ENCODE measurements around the gene PLPPR3. TPM values are rescaled to one million over a fixed set of nuclear protein-coding genes. Genes with fewer than 3 reads are reported as not detected.
"Not testable (repeated sequence)": the region's sequence is repeated elsewhere in the genome, so short reads cannot be mapped to it uniquely, and the experiment has no call there.

Gene PLPPR3
- total RNA-seq, 2 experiments from 2014 or later, result not detected

DNA sequence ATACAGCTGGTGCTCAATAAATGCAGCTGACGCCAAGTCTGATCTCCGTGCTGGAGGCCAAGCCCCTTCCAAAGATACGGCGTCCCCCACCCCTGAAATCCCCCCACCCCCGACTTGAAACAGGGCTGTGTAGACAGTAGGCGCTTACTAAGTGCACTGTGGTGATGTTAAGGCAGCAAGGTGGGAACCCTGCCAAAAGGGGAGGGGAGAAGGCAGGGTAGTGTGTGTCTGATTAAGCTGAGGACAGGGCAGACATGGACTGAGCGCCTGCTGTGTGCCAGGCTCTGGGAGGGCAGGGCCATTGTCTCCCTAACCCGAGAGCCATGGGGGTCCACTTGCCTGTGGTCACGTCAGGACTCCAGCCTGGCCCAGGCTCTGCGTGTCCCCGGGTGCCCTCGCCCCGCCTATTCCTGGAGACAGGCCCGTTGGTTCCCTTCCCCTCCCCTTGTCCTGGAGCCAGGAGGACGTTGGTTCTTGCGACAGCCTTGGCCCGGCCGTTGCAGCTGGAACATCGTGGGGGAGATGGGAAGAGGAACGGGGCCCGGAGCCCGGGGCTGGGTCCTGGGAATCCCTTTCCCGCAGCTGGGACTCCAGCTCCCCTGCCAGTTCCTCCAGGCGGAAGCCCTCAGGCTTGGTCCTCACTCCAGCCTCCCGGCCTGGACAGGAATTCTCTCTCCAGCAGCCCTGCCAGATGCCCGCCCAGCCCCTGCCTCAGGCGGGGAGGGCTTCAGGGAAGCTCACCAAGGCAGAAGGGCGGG is 28.6 kb upstream of the PLPPR3 start:
- no peak for DNase-seq
- Mint-ChIP-seq H3K27me3 (peaks cover 18% of the 10 kb centered on the region), H3K4me3 (no peak overlapping the region), H3K27ac (no peak overlapping the region), H3K36me3 (ENCODE audit: low read depth) (no peaks in the 10 kb centered on the region), H3K4me1 (no peaks in the 10 kb centered on the region), H3K9me3 (no peaks in the 10 kb centered on the region)
- CTCF ChIA-PET, result no interaction called here
- POLR2A ChIA-PET, result no interaction called here

DNA sequence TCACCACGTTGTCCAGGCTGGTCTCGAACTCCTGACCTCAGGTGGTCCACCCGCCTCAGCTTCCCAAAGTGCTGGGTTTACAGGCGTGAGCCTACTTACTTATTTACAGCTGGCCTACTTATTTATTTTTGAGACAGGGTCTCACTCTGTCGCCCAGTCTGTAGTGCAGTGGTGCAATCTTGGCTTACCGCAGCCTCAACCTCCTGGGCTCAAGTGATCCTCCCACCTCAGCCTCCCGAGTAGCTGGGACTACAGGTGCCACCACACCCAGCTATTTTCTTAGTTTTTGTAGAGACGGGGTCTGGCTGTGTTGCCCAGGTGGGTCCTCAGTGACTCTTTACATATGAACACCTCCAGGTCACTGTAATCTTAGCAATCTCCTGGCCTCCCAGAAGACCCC is 27.4 kb upstream of the PLPPR3 start:
- POLR2A ChIA-PET; H3K36me3 Mint-ChIP-seq (ENCODE audit: low read depth); H3K4me3 Mint-ChIP-seq; H3K27ac Mint-ChIP-seq; H3K9me3 Mint-ChIP-seq; DNase-seq; H3K4me1 Mint-ChIP-seq: not testable (repeated sequence)
- peaks cover 23% of the 10 kb centered on the region for H3K27me3 Mint-ChIP-seq
- CTCF ChIA-PET, result interaction anchor here (0.7 to 2.3 kb wide), 2 partner anchors 14 to 194 kb away, joined by 3 to 6 read pairs; no protein-coding TSS in a partner anchor

DNA sequence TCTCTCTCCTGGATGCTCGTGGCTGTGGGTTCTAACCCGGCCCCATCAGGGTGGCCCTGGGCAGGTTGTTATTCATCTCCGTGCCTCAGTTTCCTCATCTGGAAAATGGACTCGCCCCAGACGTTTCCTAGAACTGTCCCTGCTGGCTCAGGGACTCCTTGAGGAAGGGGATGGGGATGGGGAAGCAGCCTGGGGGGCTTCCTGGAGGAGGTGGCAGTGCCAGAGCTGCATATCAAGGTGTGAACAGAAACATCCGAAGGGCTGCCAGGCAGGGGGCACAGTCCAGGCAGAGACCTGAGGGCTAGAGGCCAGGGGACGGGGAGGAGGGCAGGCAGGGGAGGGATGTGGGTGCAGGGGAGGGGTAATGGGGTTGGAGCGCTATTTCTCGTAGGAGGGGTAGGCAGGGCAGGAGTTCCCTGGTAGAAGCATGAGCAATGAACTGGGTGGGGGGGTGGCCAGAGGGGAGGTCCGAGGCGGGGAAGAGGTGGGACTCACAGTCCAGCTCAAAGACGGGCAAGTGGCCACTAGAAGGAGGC is 26.7 kb upstream of the PLPPR3 start:
- no peaks in the 10 kb centered on the region for H3K4me1 Mint-ChIP-seq
- CTCF ChIA-PET, result interaction anchor here (2.3 kb wide), 1 partner anchor 15 kb away, joined by 6 read pairs; no protein-coding TSS in a partner anchor
- H3K27ac Mint-ChIP-seq, result no peak overlapping the region

DNA sequence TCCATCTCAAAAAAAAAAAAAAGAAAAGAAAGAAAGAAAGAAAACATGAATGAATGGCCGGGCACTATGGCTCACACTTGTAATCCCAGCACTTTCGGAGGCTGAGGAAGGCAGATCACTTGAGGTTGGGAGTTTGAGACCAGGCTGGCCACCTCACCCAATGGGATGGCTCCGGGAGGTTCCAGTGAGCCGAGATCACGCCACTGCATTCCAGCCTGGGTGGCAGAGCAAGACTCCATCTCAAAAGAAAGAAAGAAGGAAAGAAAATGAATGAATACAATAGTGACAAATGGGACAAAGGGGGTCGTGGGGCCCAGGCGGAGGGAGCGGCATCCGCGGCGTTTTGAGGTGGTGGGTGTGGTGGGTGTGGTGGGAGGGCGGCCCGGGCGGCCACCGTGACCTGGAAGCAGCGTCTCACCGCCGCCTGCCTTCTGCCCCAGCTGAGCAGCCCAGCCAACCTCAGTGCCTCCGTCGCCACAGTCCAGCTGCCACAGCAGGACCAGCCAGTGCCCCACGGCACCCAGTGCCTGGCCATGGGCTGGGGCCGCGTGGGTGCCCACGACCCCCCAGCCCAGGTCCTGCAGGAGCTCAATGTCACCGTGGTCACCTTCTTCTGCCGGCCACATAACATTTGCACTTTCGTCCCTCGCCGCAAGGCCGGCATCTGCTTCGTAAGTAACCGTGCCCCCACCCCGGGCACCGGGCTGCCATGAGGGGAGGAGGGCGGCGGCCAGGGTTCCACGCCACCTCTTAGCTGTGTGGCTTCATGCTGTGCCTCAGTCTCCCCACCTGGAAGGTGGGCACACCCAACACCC is 24.2 kb upstream of the PLPPR3 start:
- H3K9me3 Mint-ChIP-seq, result peaks cover 3% of the 10 kb centered on the region
- H3K36me3 Mint-ChIP-seq (ENCODE audit: low read depth), result no peaks in the 10 kb centered on the region
- no peaks in the 10 kb centered on the region for H3K4me1 Mint-ChIP-seq
- peaks cover 24% of the 10 kb centered on the region for H3K27me3 Mint-ChIP-seq
- POLR2A ChIA-PET, result no interaction called here
- DNase-seq, result no peak
- CTCF ChIA-PET, result interaction anchor here (0.5 to 0.6 kb wide), 2 partner anchors 72 to 86 kb away, joined by 4 read pairs; no protein-coding TSS in a partner anchor
- no peak overlapping the region for H3K4me3 Mint-ChIP-seq
- H3K27ac Mint-ChIP-seq, result no peak overlapping the region

More for the DNA sequence above, 26.7 kb upstream of the PLPPR3 start:
- peaks cover 20% of the 10 kb centered on the region for H3K27me3 Mint-ChIP-seq
- POLR2A ChIA-PET, result no interaction called here
- DNase-seq, result no peak
- no peaks in the 10 kb centered on the region for H3K9me3 Mint-ChIP-seq
- no peak overlapping the region for H3K4me3 Mint-ChIP-seq
- H3K36me3 Mint-ChIP-seq (ENCODE audit: low read depth), result no peaks in the 10 kb centered on the region

DNA sequence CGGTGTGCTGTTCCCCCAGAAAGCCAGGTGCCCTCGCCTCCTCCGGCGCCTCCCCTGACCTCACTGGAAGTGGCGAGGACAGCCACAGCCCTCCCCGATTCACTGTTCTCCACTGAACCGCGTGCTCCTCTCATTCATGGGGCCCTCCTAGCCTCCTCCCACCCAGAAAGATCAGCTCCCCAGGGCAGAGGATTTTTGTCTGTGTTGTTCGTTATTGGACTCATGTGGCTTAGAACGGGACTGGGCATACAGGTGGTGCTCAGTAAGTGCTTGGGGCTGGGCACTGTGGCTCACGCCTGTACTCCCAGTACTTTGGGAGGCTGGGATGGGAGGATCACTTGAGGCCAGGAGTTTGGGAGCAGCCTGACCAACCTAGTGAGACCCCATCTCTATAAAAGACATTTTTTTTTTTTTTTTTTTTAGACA is 22.8 kb upstream of the PLPPR3 start:
- Mint-ChIP-seq H3K36me3 (ENCODE audit: low read depth) (no peaks in the 10 kb centered on the region), H3K27ac (no peak overlapping the region), H3K9me3 (peaks cover 3% of the 10 kb centered on the region), H3K4me1 (no peaks in the 10 kb centered on the region), H3K27me3 (peaks cover 25% of the 10 kb centered on the region), H3K4me3 (no peak overlapping the region)
- ChIA-PET CTCF (no interaction called here), POLR2A (no interaction called here)
- DNase-seq, result no peak

DNA sequence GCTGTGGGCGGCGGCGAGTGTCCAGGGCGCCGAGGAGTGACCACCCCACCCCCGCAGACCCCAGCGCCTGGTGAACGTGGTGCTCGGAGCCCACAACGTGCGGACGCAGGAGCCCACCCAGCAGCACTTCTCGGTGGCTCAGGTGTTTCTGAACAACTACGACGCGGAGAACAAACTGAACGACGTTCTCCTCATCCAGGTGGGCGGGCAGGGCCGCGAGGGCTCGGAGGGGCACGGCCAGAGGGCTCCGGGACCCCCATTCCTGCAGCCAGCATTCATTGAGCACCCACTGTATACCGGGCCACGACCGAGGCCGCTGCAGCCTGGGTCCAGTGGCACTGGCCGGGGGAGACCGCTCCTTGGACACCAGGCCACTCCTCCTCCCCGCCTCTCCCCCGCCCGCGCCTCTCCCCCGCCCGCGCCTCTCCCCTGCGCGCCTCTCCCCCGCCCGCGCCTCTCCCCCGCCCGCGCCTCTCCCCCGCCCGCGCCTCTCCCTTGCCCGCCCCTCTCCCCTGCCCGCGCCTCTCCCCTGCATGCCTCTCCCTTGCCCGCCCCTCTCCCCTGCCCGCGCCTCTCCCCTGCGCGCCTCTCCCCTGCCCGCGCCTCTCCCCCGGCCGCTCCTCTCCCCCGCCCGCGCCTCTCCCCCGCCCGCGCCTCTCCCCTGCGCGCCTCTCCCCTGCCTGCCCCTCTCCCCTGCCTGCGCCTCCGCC is 22.2 kb upstream of the PLPPR3 start:
- no peak overlapping the region for H3K4me3 Mint-ChIP-seq
- H3K4me1 Mint-ChIP-seq, result no peaks in the 10 kb centered on the region
- no peak overlapping the region for H3K27ac Mint-ChIP-seq
- H3K36me3 Mint-ChIP-seq (ENCODE audit: low read depth), result no peaks in the 10 kb centered on the region
- DNase-seq, result no peak
- ChIA-PET POLR2A (no interaction called here), CTCF (interaction anchor here (0.5 to 0.9 kb wide), 2 partner anchors 14 to 141 kb away, joined by 3 to 5 read pairs; no protein-coding TSS in a partner anchor)
- peaks cover 3% of the 10 kb centered on the region for H3K9me3 Mint-ChIP-seq
- peaks cover 23% of the 10 kb centered on the region for H3K27me3 Mint-ChIP-seq

DNA sequence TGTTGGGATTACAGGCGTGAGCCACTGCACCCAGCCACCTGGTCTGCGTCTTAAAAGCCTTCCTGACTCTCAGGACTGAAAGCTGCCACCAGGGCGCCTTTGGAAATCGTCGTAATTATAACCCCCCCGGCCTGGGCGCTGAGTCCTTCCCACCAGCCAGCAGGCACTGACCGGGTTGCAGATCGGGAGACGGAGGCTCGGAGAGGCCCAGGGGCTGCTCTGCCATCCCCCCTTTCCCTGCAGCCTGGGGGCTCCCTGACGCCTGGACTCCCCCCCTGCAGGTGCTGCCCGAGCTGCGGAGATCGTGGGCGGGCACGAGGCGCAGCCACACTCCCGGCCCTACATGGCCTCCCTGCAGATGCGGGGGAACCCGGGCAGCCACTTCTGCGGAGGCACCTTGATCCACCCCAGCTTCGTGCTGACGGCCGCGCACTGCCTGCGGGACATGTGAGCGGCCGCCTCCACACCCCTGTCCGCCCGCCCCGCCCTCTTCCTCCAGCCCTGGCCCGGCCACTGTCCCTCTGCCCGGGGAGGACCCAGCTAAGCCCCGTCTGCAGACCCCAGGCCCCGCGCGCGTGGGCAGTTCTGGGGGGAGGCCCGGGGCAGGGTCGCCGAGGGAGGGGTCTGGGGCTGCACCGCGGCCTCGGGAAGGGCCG is 21.6 kb upstream of the PLPPR3 start:
- Mint-ChIP-seq H3K9me3 (peaks cover 3% of the 10 kb centered on the region), H3K36me3 (ENCODE audit: low read depth) (no peaks in the 10 kb centered on the region), H3K4me1 (no peaks in the 10 kb centered on the region), H3K27me3 (peaks cover 21% of the 10 kb centered on the region), H3K27ac (no peak overlapping the region), H3K4me3 (no peak overlapping the region)
- DNase-seq, result no peak
- POLR2A ChIA-PET, result no interaction called here
- CTCF ChIA-PET, result interaction anchor here (0.5 to 1.0 kb wide), 4 partner anchors 9 to 141 kb away, joined by 3 to 5 read pairs (median 4); partner anchors contain the start of gene ELANE

DNA sequence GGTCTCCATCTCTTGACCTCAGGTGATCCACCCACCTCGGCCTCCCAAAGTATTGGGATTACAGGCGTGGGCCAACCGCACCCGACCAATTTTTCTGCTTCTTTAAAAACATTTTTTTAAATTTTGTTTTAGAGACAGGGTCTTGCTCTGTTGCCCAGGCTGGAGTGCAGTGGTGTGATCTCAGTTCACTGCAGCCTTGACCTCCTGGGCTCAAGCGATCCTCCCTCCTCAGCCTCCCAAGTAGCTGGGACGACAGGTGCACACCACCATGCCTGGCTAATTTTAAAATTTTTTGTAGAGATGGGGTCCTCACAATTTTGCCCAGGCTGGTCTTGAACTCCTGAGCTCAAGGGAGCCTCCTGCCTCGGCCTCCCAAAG is 21.0 kb upstream of the PLPPR3 start:
- DNase-seq; H3K27ac Mint-ChIP-seq; H3K36me3 Mint-ChIP-seq (ENCODE audit: low read depth); H3K4me3 Mint-ChIP-seq; H3K4me1 Mint-ChIP-seq; POLR2A ChIA-PET; H3K9me3 Mint-ChIP-seq: not testable (repeated sequence)
- H3K27me3 Mint-ChIP-seq, result peaks cover 18% of the 10 kb centered on the region
- CTCF ChIA-PET, result interaction anchor here (0.9 to 1.0 kb wide), 3 partner anchors 9 to 77 kb away, joined by 3 to 5 read pairs (median 4); partner anchors contain the start of gene ELANE

DNA sequence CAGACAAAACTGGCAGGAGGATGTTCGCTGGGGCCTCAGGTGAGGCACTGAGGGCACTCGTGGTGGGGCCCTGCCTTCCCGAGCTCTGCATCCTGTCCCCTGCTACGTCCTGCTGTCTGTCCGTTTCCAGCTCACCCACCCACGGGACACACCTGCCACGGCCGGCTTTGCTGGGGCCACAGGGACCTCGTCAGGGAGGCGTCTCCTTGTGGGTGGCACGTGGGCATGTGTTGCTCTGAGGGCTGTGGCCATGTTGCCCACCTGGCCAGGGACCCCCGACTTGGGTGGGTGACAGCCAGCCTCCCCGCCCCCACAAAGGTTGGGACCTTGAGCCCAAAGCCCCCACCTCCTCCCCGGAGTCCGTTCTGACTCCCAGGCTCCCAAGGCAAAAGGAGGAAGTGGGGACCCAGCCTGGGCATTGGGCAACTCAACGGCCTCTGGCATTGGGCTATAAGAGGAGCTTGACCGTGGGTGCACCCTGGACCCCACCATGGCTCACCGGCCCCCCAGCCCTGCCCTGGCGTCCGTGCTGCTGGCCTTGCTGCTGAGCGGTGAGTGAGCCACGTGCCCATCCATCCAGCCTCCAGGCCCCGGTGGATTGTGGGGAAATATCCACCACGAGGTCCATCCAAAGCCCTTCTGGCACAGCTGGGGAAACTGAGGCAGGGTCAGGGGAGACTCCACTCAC is 18.9 kb upstream of the PLPPR3 start, which contains the start of gene PRTN3:
Gene PRTN3 (plus strand): TSS at position 481 of the 688 bp plus-strand sequence. CDS start 10 bp downstream, at position 491.
- H3K27ac Mint-ChIP-seq, result no peak within 1 kb of the TSS
- no peaks in the 10 kb centered on the region for H3K36me3 Mint-ChIP-seq (ENCODE audit: low read depth)
- H3K27me3 Mint-ChIP-seq, result peaks cover 17% of the 10 kb centered on the region
- peaks cover 3% of the 10 kb centered on the region for H3K9me3 Mint-ChIP-seq
- DNase-seq, result no peak
- no peak within 1 kb of the TSS for H3K4me3 Mint-ChIP-seq
- CTCF ChIA-PET, result interaction anchor here (0.9 kb wide), 2 partner anchors 10 to 22 kb away, joined by 3 read pairs; no protein-coding TSS in a partner anchor
- POLR2A ChIA-PET, result no interaction called here
- no peaks in the 10 kb centered on the region for H3K4me1 Mint-ChIP-seq

DNA sequence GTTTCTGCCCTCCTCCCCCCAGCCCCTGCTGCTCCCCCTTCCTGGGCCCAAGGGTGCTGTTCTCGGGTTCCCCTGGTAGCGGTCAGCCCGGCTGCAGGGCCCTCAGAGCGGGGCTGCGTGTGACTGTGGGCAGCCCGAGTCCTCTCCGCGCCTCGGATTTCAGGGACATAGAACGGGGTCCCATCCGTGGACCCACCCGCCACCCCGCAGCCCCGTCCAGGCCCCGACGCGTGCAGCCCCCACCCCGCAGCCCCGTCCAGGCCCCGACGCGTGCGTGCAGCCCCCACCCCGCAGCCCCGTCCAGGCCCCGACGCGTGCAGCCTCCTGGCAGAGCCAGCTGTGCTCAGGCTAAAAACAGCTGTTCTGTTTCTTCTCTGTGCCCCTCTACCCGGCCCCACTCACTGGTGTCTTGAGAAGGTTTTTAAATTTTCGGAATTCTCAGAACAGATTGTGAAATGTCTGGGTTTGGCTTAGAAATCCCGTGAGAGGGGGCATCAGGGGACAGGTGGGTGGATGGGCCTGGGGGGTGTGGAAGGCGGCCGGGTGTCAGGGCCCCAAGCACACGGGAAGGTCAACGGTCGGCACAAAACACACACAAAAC is 13.6 kb upstream of the PLPPR3 start:
- Mint-ChIP-seq H3K9me3 (no peaks in the 10 kb centered on the region), H3K4me1 (no peaks in the 10 kb centered on the region), H3K36me3 (ENCODE audit: low read depth) (no peaks in the 10 kb centered on the region), H3K4me3 (no peak overlapping the region), H3K27me3 (peaks cover 7% of the 10 kb centered on the region), H3K27ac (no peak overlapping the region)
- CTCF ChIA-PET, result no interaction called here
- POLR2A ChIA-PET, result no interaction called here
- no peak for DNase-seq

DNA sequence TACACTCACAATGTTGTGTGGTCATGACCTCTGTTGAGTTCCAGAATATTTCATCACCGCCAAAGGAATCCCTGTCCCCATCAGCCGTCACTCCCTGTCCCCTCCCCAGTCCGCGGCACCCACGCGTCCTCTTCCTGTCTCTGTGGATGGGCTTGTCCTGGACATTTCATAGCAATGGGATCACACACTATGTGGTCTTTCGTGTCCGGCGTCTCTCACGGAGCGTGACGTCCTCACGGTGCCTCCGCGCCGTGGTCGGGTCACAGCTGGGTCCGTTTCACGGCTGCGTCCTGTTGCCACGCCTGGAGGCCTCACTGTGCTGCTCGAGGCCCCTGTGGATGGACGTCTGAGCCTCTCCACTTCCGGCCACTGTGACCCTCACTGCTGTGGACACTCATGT is 12.5 kb upstream of the PLPPR3 start:
- ChIA-PET POLR2A (no interaction called here), CTCF (no interaction called here)
- Mint-ChIP-seq H3K27me3 (peaks cover 5% of the 10 kb centered on the region), H3K4me1 (no peaks in the 10 kb centered on the region), H3K36me3 (ENCODE audit: low read depth) (no peaks in the 10 kb centered on the region), H3K4me3 (no peak overlapping the region), H3K9me3 (no peaks in the 10 kb centered on the region), H3K27ac (no peak overlapping the region)
- no peak for DNase-seq

Measured in activated CD4-positive, alpha-beta T cell treated with anti-CD3 and anti-CD28 coated beads, Interleukin-2, amount 10 ng/mL, durations not matched to agents 7 days and 5 days (primary cell).